GM18505 (cell line): Measurements from ENCODE around the gene MOB3B.

Source experiments
- ATAC-seq: cut with Tn5 transposase; IDR thresholded peaks from one replicate; pipeline ENCODE4 v1.9.1; 2021; ENCODE audit not compliant: unreplicated experiment
- POLR2A ChIP-seq: IDR thresholded peaks from 4 replicates; pipeline ENCODE4 v1.6.1; 2011; ENCODE audit warnings: borderline replicate concordance; ENCODE audit not compliant: insufficient read depth, insufficient read length; ENCODE audit errors: extremely low read depth

Gene MOB3B

GRCh38 chr9:27359763-27360162 lies 169.9 kb downstream of the MOB3B start:
- TF ChIP-seq POLR2A, result no peak
- no peak for ATAC-seq

GRCh38 chr9:27358007-27358406 lies 171.6 kb downstream of the MOB3B start:
- ATAC-seq, result no peak
- no peak for TF ChIP-seq POLR2A

GRCh38 chr9:27356446-27356845 lies 173.2 kb downstream of the MOB3B start:
- no peak for TF ChIP-seq POLR2A

GRCh38 chr9:27355166-27355565 lies 174.4 kb downstream of the MOB3B start:
- ATAC-seq, result no peak
- no peak for TF ChIP-seq POLR2A

More at GRCh38 chr9:27356446-27356845, 173.2 kb downstream of the MOB3B start:
- no peak for ATAC-seq

GRCh38 chr9:27353474-27354229 lies 176.0 kb downstream of the MOB3B start:
- ATAC-seq, result peak; percentile 73
- no peak for TF ChIP-seq POLR2A

GRCh38 chr9:27353166-27353473 lies 176.5 kb downstream of the MOB3B start:
- ATAC-seq, result no peak
- no peak for TF ChIP-seq POLR2A

GRCh38 chr9:27352457-27353165 lies 177.0 kb downstream of the MOB3B start:
- peak; percentile 41 for ATAC-seq
- no peak for TF ChIP-seq POLR2A

GRCh38 chr9:27351438-27351837 lies 178.2 kb downstream of the MOB3B start:
- no peak for ATAC-seq
- TF ChIP-seq POLR2A, result no peak

- no peak for TF ChIP-seq POLR2A
These were observed 179.1 kb downstream of the MOB3B start for GRCh38 chr9:27350382-27350976.

GRCh38 chr9:27349698-27350080 lies 179.9 kb downstream of the MOB3B start:
- no peak for TF ChIP-seq POLR2A
- no peak for ATAC-seq

More at GRCh38 chr9:27350382-27350976, 179.1 kb downstream of the MOB3B start:
- ATAC-seq, result no peak

- ATAC-seq, result no peak
- no peak for TF ChIP-seq POLR2A
These were observed 180.6 kb downstream of the MOB3B start for GRCh38 chr9:27348785-27349697.

- no peak for TF ChIP-seq POLR2A
- no peak for ATAC-seq
These were observed 181.7 kb downstream of the MOB3B start for GRCh38 chr9:27347889-27348288.

GRCh38 chr9:27344776-27345175 lies 184.8 kb downstream of the MOB3B start:
- no peak for TF ChIP-seq POLR2A
- no peak for ATAC-seq
